Fibroblast of lung (primary cell): ENCODE measurements around the gene SLC35G1. TPM values are rescaled to one million over a fixed set of nuclear protein-coding genes. Genes with fewer than 3 reads are reported as not detected.
A peak's percentile ranks its signal among the peaks of the same experiment; 100 is the strongest.

Experiments
- DNase-seq, 2 donors: peaks; one replicate each; pipeline versions ENCODE4 v3.0.0 to v3.0.0-alpha.2; 2010; ENCODE audit warnings: low read depth in 2 of 2
- H2AFZ ChIP-seq: 2 replicates; pipeline ENCODE4 v1.5.1; 2012; ENCODE audit warnings: low read length, control low read depth, inconsistent platforms
- H3K27ac ChIP-seq: 2 replicates; pipeline ENCODE4 v1.5.1; 2011; ENCODE audit warnings: low read length, control low read depth; ENCODE audit not compliant: insufficient read depth
- H3K27me3 ChIP-seq: 2 replicates; pipeline ENCODE4 v1.5.1; 2011; ENCODE audit warnings: mild to moderate bottlenecking, low read length; ENCODE audit not compliant: control insufficient read depth, insufficient read depth
- H3K36me3 ChIP-seq: 2 replicates; pipeline ENCODE4 v1.5.1; 2011; ENCODE audit warnings: low read length; ENCODE audit not compliant: control insufficient read depth, insufficient read depth
- H3K4me1 ChIP-seq: 2 replicates; pipeline ENCODE4 v1.5.1; 2011; ENCODE audit warnings: low read length; ENCODE audit not compliant: control insufficient read depth, insufficient read depth; ENCODE audit errors: extremely low read depth
- H3K4me2 ChIP-seq: 2 replicates; pipeline ENCODE4 v1.5.1; 2011; ENCODE audit warnings: low read length, control low read depth; ENCODE audit not compliant: insufficient read depth; ENCODE audit errors: extremely low read depth
- H3K4me3 ChIP-seq, 4 experiments: fragments of 200-600 bp in 1 of 4; sonication (generic) in 1 of 4; replicated peaks in 1 of 4; 2 replicates each; pipeline ENCODE4 v1.5.1; 2011 to 2016; ENCODE audit warnings: low read length in 4 of 4, low read depth in 3 of 4, mild to moderate bottlenecking in 3 of 4, control low read depth in 2 of 4, inconsistent platforms in 1 of 4, mixed read lengths in 1 of 4; ENCODE audit not compliant: insufficient read depth in 1 of 4; ENCODE audit errors: control extremely low read depth in 1 of 4
- H3K79me2 ChIP-seq: 2 replicates; pipeline ENCODE4 v1.5.1; 2012; ENCODE audit warnings: mild to moderate bottlenecking, low read length, inconsistent platforms; ENCODE audit not compliant: control insufficient read depth, insufficient read depth
- H3K9ac ChIP-seq: 2 replicates; pipeline ENCODE4 v1.5.1; 2011; ENCODE audit warnings: mild to moderate bottlenecking, low read length, control low read depth; ENCODE audit not compliant: insufficient read depth
- H3K9me3 ChIP-seq: 2 replicates; pipeline ENCODE4 v1.5.1; 2012; ENCODE audit warnings: low read depth, low read length; ENCODE audit not compliant: control insufficient read depth, insufficient read depth
- H4K20me1 ChIP-seq: 2 replicates; pipeline ENCODE4 v1.5.1; 2011; ENCODE audit warnings: low read length; ENCODE audit not compliant: control insufficient read depth, insufficient read depth; ENCODE audit errors: extremely low read depth
- CTCF ChIP-seq, 2 donors: IDR thresholded peaks in 1 of 2; conservative IDR thresholded peaks in 1 of 2; 1 replicate in 1 of 2; 2 replicates in 1 of 2; pipeline ENCODE4 v1.5.1; 2011 to 2012; ENCODE audit warnings: low read length in 2 of 2, control low read depth in 1 of 2, inconsistent platforms in 1 of 2, low read depth in 1 of 2, mild to moderate bottlenecking in 1 of 2
- EZH2 ChIP-seq: IDR thresholded peaks from 2 replicates; pipeline ENCODE4 v1.5.1; 2012; ENCODE audit warnings: low read length, control low read depth, mild to moderate bottlenecking; ENCODE audit errors: missing control alignments
- polyA plus RNA-seq, 2 donors: library from polyadenylated mRNA; depleted of rRNA in 1 of 2; stranded (reverse) in 1 of 2; unstranded in 1 of 2; fragments of >200 nt; gene quantifications; 2 replicates each; pipeline ENCODE4 v1.2.1, GENCODE V29; 2011 to 2012; ENCODE audit warnings: missing spikeins in 1 of 2
- total RNA-seq: library from RNA; depleted of rRNA; stranded (reverse); fragments of >200 nt; gene quantifications from 2 replicates; pipeline ENCODE4 v1.2.1, GENCODE V29; 2014

The SLC35G1 gene
- total and polyA plus RNA-seq, 2 donors (not counting 1 experiment from before 2014, with no cell fraction given) = 4.0 to 8.1 TPM

- Histone ChIP-seq H3K27ac (no peak overlapping the region), H3K36me3 (no peaks in the 10 kb centered on the region), H3K4me3 (no peak overlapping the region), H3K9me3 (no peaks in the 10 kb centered on the region), H2AFZ (no peak overlapping the region), H3K4me2 (no peak overlapping the region), H3K4me1 (peaks cover 2% of the 10 kb centered on the region), H3K79me2 (no peaks in the 10 kb centered on the region), H4K20me1 (no peaks in the 10 kb centered on the region), H3K9ac (no peak overlapping the region), H3K27me3 (no peaks in the 10 kb centered on the region)
- peak in 1 of 2 donors; percentile 37 for DNase-seq
- no peak for TF ChIP-seq EZH2
- TF ChIP-seq CTCF (conservative IDR thresholded peaks at IDR 0.05 in 1 of 2, IDR thresholded peaks at IDR 0.05 in 1 of 2; ENCODE audit: low read depth in 1 of 2, low read length in 2 of 2) = no peak
Measured at GRCh38 chr10:93947524-93947923, 53.7 kb downstream of the SLC35G1 start.

- no peak overlapping the region for H3K27ac ChIP-seq
- H3K4me2 ChIP-seq = no peak overlapping the region
- H2AFZ ChIP-seq = no peak overlapping the region
- H3K4me3 ChIP-seq = no peak overlapping the region
- H3K27me3 ChIP-seq = no peaks in the 10 kb centered on the region
- no peak overlapping the region for H3K9ac ChIP-seq
- TF ChIP-seq EZH2 (no peak), CTCF (conservative IDR thresholded peaks at IDR 0.05 in 1 of 2, IDR thresholded peaks at IDR 0.05 in 1 of 2; ENCODE audit: low read depth in 1 of 2, low read length in 2 of 2) (no peak)
- no peaks in the 10 kb centered on the region for H3K36me3 ChIP-seq
- H3K9me3 ChIP-seq = no peaks in the 10 kb centered on the region
- H3K79me2 ChIP-seq = no peaks in the 10 kb centered on the region
- no peak for DNase-seq
- H4K20me1 ChIP-seq = no peaks in the 10 kb centered on the region
- peaks cover 3% of the 10 kb centered on the region for H3K4me1 ChIP-seq
Measured at GRCh38 chr10:93951905-93952304, 58.1 kb downstream of the SLC35G1 start.

Other genes starting within 250 kb of the SLC35G1 start
- 6.9 and 9.4 TPM in 2 replicates for gene FRA10AC1, start 191.4 kb upstream of the SLC35G1 start, total RNA-seq
- gene FRA10AC1, start 191.4 kb upstream of the SLC35G1 start, polyA plus RNA-seq = 6.3 and 7.1 TPM in 2 replicates
- not detected in 2 replicates for gene LGI1, start 136.0 kb upstream of the SLC35G1 start, total RNA-seq
- gene LGI1, start 136.0 kb upstream of the SLC35G1 start, polyA plus RNA-seq = not detected in 2 replicates
- 0.33 and 1.0 TPM in 2 replicates for gene PLCE1, start 100.0 kb downstream of the SLC35G1 start, total RNA-seq
- 0.52 and 1.2 TPM in 2 replicates for gene PLCE1, start 100.0 kb downstream of the SLC35G1 start, polyA plus RNA-seq